Endothelial cell of umbilical vein (primary cell): ENCODE measurements around the gene LCN6.

Source experiments
- FOS ChIP-seq: IDR thresholded peaks from 2 replicates; pipeline ENCODE4 v1.6.1; 2011; ENCODE audit warnings: mild to moderate bottlenecking, low read length, moderate library complexity, borderline replicate concordance; ENCODE audit not compliant: insufficient read depth
- GATA2 ChIP-seq: IDR thresholded peaks from 2 replicates; pipeline ENCODE4 v1.7.0; 2011; ENCODE audit warnings: low read depth, mild to moderate bottlenecking, moderate library complexity, mixed read lengths, low read length; ENCODE audit not compliant: insufficient read length, insufficient read depth
- JUN ChIP-seq: IDR thresholded peaks from 2 replicates; pipeline ENCODE4 v1.6.1; 2011; ENCODE audit warnings: borderline replicate concordance, low read depth; ENCODE audit not compliant: insufficient read length, insufficient read depth
- MYC ChIP-seq: IDR thresholded peaks from one replicate; pipeline ENCODE4 v1.6.1; 2011; ENCODE audit warnings: mild to moderate bottlenecking, low read depth, low read length
- POLR2A ChIP-seq: IDR thresholded peaks from 2 replicates; pipeline ENCODE4 v1.6.1; 2012; ENCODE audit warnings: low read depth, mild to moderate bottlenecking, control low read depth, low read length
- POLR2AphosphoS5 ChIP-seq: IDR thresholded peaks from 2 replicates; pipeline ENCODE4 v1.6.1; 2012; ENCODE audit warnings: low read depth, mild to moderate bottlenecking, control low read depth, low read length, moderate library complexity; ENCODE audit not compliant: insufficient read depth
- TF ChIP-seq, protein P1 (sequence below), 2 donors: IDR thresholded peaks; 1 replicate in 1 of 2; 2 replicates in 1 of 2; pipeline ENCODE4 v1.5.1; 2011; ENCODE audit warnings: low read length in 2 of 2, mild to moderate bottlenecking in 2 of 2, moderate library complexity in 2 of 2, control low read depth in 1 of 2, inconsistent platforms in 1 of 2, low read depth in 1 of 2; ENCODE audit not compliant: insufficient read depth in 1 of 2; ENCODE audit errors: extremely low read depth in 1 of 2
- TF ChIP-seq, protein P2 (sequence below): IDR thresholded peaks from 2 replicates; pipeline ENCODE4 v1.6.1; 2011; ENCODE audit not compliant: insufficient read depth, insufficient read length

DNA sequence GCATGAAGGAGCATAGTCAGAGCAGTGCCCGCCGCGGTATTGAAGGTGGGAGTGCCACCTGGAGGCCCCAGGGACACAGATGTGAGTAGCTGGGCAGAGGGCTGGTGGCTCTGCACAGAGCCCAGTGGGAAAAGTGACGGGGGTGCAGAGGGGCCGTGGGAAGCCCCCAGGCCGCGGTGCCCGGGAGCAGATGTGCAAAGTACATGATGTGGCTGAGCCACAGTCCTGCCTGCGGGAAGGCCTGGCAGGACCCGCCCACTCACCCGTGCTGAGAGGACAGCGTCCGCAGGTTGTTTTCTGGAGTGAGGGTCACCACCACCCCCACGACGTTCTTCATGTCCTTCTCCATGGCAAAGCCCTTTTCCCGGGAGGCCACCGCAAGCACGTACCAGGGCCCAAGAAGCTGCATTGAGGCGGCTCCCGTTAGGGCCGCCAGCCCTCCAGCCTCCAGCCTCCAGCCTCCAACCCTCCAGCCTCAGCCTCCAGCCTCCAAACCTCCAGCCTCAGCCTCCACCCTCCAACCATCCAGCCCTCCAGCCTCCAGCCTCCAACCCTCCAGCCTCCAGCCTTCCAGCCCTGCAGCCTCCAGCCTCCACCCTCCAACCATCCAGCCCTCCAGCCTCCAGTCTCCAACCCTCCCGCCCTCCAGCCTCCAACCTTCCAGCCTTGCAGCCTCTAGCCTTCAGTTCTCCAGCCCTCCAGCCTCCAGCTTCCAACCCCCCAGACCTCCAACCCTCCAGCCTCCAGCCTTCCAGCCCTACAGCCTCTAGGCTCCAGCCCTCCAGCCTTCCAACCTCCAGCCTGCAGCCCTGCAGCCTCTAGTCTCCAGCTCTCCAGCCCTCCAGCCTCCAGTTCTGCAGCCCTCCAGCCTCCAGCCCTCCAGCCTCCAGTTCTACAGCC lies 914 bp downstream of the LCN6 start:
- TF ChIP-seq POLR2AphosphoS5 (no peak), POLR2A (no peak), JUN (no peak), GATA2 (no peak), MYC (no peak), FOS (no peak)
- TF ChIP-seq, protein P1, sequence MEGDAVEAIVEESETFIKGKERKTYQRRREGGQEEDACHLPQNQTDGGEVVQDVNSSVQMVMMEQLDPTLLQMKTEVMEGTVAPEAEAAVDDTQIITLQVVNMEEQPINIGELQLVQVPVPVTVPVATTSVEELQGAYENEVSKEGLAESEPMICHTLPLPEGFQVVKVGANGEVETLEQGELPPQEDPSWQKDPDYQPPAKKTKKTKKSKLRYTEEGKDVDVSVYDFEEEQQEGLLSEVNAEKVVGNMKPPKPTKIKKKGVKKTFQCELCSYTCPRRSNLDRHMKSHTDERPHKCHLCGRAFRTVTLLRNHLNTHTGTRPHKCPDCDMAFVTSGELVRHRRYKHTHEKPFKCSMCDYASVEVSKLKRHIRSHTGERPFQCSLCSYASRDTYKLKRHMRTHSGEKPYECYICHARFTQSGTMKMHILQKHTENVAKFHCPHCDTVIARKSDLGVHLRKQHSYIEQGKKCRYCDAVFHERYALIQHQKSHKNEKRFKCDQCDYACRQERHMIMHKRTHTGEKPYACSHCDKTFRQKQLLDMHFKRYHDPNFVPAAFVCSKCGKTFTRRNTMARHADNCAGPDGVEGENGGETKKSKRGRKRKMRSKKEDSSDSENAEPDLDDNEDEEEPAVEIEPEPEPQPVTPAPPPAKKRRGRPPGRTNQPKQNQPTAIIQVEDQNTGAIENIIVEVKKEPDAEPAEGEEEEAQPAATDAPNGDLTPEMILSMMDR (IDR thresholded peaks at IDR 0.05; ENCODE audit: extremely low read depth in 1 of 2, insufficient read depth in 1 of 2, low read depth in 1 of 2, low read length in 2 of 2), result no peak
- TF ChIP-seq, protein P2, sequence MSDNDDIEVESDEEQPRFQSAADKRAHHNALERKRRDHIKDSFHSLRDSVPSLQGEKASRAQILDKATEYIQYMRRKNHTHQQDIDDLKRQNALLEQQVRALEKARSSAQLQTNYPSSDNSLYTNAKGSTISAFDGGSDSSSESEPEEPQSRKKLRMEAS, result no peak
